ENCODE data around the gene AKR1D1. TPM values are rescaled to one million over a fixed set of nuclear protein-coding genes. Genes with fewer than 3 reads are reported as not detected.
"Not testable (repeated sequence)": the region's sequence is repeated elsewhere in the genome, so short reads cannot be mapped to it uniquely, and the experiment has no call there.

Gene AKR1D1
- total RNA-seq, 1 donor from 2014 or later = not detected

DNA sequence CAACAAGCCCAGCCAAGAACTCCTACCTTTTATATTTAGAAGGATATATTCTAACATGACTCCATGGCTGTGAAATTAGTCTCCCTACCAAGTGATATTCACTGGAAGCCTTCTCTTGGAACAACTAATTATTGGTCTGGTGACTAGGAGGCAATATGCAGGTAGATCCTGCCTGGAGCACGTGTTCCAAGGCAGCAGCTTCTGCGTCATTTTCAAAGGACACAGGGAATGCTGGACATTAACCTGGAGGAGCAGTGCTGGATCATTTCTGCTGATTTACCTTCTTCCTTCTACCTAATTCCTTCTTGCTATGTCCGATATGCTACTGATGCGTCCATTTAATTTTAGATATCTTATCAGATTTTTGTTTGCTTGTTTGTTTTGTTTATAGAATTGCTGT is 5.6 kb downstream of the AKR1D1 start:
- Histone ChIP-seq H3K27ac (no peak overlapping the region), H3K9me3 (no peaks in the 10 kb centered on the region), H3K4me3 (no peak overlapping the region), H3K27me3 (no peaks in the 10 kb centered on the region), H3K4me1 (no peaks in the 10 kb centered on the region), H3K36me3 (no peaks in the 10 kb centered on the region)
- TF ChIP-seq, protein P1, sequence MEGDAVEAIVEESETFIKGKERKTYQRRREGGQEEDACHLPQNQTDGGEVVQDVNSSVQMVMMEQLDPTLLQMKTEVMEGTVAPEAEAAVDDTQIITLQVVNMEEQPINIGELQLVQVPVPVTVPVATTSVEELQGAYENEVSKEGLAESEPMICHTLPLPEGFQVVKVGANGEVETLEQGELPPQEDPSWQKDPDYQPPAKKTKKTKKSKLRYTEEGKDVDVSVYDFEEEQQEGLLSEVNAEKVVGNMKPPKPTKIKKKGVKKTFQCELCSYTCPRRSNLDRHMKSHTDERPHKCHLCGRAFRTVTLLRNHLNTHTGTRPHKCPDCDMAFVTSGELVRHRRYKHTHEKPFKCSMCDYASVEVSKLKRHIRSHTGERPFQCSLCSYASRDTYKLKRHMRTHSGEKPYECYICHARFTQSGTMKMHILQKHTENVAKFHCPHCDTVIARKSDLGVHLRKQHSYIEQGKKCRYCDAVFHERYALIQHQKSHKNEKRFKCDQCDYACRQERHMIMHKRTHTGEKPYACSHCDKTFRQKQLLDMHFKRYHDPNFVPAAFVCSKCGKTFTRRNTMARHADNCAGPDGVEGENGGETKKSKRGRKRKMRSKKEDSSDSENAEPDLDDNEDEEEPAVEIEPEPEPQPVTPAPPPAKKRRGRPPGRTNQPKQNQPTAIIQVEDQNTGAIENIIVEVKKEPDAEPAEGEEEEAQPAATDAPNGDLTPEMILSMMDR (IDR thresholded peaks at IDR 0.05) = no peak
- intact Hi-C loops (cut with DNase I) = no loop called here
- DNase-seq (ENCODE audit: low spot score in 2 of 2) = no peak

DNA sequence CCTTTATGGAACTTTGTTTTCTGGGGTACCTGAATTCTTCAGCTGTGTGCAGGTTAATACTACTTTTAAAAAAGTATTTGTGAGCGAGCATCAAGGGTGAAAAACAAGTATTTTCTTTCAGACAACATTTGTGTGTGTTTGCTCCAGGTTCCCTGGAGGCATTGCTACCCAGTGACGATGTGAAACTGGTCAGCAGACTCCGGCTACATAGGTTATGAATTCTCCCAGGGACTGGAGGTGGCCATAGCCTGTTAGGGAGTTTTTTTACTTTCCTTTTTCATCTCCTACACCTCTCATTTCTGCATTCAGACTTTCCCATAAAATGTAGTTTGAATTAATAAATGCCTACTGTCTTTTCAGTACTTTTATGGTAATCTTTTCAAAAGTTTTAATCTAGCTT is 7.6 kb downstream of the AKR1D1 start:
- H3K27ac ChIP-seq = no peak overlapping the region
- TF ChIP-seq, protein P1 (IDR thresholded peaks at IDR 0.05) = no peak
- H3K27me3 ChIP-seq = no peaks in the 10 kb centered on the region
- intact Hi-C loops (cut with DNase I) = no loop called here
- DNase-seq (ENCODE audit: low spot score in 2 of 2) = no peak
- H3K9me3 ChIP-seq = no peaks in the 10 kb centered on the region
- H3K4me3 ChIP-seq = no peak overlapping the region
- no peaks in the 10 kb centered on the region for H3K36me3 ChIP-seq
- H3K4me1 ChIP-seq = no peaks in the 10 kb centered on the region

DNA sequence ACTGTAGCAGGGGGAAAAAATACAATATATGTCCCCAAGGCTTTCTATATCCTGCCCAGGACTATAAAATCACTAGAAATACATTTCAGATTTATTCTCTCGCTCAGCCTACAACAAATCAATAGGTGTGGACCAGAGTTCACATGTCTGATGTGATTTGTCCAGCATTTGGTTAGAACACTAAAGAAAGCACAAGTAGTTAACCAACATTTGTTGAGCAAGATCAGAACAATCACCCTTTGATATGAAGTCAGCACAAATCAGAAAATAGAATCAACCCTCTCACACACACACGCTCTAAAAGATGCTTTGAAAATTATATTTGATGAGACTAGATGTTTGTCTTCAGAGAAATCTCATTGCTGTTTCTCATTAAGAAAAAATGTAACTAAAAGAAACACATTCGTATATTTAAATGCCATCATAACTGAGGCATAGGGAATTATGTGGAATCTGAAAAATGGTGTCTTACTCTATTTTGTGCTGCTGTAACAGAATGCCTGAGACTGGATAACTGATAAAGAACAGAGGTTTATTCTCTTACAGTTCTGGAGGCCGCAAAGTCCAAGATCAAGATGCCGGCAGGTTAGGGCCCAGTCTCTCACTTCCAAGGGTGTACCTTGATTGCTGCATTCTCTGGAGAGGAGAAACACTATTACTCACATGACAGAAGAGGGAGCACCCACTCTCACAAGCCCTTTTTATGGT is 10.5 kb downstream of the AKR1D1 start:
- Histone ChIP-seq H3K9me3 (no peaks in the 10 kb centered on the region), H3K4me3 (no peak overlapping the region), H3K27ac (no peak overlapping the region), H3K27me3 (no peaks in the 10 kb centered on the region), H3K4me1 (no peaks in the 10 kb centered on the region), H3K36me3 (no peaks in the 10 kb centered on the region)
- DNase-seq (ENCODE audit: low spot score in 2 of 2) = no peak
- intact Hi-C loops (cut with DNase I) = no loop called here
- TF ChIP-seq, protein P1 (IDR thresholded peaks at IDR 0.05) = no peak

DNA sequence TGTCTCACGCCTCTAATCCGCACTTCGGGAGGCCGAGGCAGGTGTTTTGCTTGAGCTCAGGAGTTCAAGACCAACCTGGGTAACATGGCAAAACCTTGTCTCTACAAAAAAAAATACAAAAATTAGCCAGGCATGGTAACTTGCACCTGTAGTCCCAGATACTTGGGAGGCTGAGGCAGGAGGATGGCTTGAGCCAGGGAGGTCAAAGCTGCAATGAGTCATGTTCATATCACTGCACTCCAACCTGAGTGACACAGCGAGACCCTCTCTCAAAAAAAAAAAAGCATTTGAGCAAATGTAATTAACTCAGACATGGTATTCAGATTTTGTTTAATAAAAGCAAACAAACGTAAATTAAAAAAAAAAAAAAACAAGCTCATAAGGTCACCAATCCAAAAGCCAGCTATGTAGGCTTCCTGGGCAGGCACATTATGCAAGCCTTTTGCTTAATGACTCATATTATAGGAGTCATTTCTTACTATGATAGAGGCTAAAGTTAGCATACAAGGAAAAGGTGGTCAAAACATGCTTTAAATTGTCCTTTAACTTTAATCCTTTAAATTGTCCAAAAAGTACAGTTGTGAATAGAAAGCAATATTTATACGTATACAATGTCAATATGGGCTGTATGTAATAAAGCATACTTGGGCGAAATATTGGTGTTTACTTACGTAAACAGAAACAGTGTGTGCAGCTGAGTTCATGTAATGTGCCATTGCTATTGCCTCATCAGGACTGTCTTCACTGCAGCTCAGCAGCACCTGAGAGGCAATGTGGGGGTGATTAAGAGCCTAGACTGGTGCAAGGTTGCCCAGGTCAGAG is 13.0 kb downstream of the AKR1D1 start:
- H3K36me3 ChIP-seq = no peaks in the 10 kb centered on the region
- no peaks in the 10 kb centered on the region for H3K27me3 ChIP-seq
- DNase-seq (ENCODE audit: low spot score in 2 of 2) = no peak
- no peaks in the 10 kb centered on the region for H3K4me1 ChIP-seq
- intact Hi-C loops (cut with DNase I) = no loop called here
- no peak overlapping the region for H3K4me3 ChIP-seq
- no peaks in the 10 kb centered on the region for H3K9me3 ChIP-seq
- H3K27ac ChIP-seq = no peak overlapping the region
- TF ChIP-seq, protein P1 (IDR thresholded peaks at IDR 0.05) = no peak

DNA sequence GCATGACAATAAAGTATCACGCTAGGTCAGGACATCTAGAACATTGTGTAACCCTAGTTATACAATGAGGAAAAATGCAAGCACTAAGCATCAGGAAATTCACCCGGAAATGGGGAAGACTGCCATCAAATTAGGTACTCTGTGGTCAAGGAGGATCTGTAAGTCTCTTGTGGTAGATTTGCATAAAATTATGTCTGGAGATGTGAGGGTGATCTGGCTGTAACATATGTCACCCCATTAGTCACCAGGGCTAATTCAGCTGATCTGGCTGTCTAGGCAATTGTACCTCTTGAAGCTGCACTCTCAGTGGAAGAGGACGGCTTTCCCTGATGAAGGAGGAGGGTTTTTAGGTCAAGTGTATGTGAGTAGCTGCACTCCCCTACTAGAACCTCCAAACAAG is 14.8 kb downstream of the AKR1D1 start:
- no peak for DNase-seq (ENCODE audit: low spot score in 2 of 2)
- Histone ChIP-seq H3K27me3 (no peaks in the 10 kb centered on the region), H3K4me1 (no peaks in the 10 kb centered on the region), H3K4me3 (no peak overlapping the region), H3K36me3 (no peaks in the 10 kb centered on the region), H3K27ac (no peak overlapping the region), H3K9me3 (no peaks in the 10 kb centered on the region)
- TF ChIP-seq, protein P1 (IDR thresholded peaks at IDR 0.05) = no peak
- intact Hi-C loops (cut with DNase I) = no loop called here

DNA sequence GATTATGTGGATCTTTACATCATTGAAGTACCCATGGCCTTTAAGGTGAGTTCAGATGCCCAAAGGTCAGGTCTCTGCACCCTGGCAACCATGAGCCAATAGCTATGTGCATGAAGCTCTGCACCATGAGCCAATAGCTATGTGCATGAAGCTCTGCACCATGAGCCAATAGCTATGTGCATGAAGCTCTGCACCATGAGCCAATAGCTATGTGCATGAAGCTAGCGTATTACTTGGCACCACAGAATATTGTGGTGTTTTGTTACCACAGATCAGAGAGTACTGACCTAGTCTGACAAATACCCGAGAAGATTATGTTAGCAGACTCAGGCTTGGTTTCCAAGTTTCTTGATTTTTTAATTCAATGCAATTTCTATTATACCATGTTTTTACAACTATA is 15.6 kb downstream of the AKR1D1 start:
- H3K9me3 ChIP-seq; H3K27ac ChIP-seq; H3K4me3 ChIP-seq; H3K36me3 ChIP-seq; H3K27me3 ChIP-seq; intact Hi-C loops (cut with DNase I); H3K4me1 ChIP-seq; DNase-seq (ENCODE audit: low spot score in 2 of 2): not testable (repeated sequence)

All from ascending aorta (tissue), 2 donors.